SH-SY5Y (cell line): ENCODE measurements around the gene SLX4.

Experiments
- GATA2 ChIP-seq: IDR thresholded peaks from 2 replicates; pipeline ENCODE4 v1.6.1; 2011; ENCODE audit warnings: mild to moderate bottlenecking, low read depth, low read length
- GATA3 ChIP-seq: IDR thresholded peaks from 2 replicates; pipeline ENCODE4 v1.6.1; 2011; ENCODE audit warnings: low read depth, mild to moderate bottlenecking, low read length, moderate library complexity

DNA sequence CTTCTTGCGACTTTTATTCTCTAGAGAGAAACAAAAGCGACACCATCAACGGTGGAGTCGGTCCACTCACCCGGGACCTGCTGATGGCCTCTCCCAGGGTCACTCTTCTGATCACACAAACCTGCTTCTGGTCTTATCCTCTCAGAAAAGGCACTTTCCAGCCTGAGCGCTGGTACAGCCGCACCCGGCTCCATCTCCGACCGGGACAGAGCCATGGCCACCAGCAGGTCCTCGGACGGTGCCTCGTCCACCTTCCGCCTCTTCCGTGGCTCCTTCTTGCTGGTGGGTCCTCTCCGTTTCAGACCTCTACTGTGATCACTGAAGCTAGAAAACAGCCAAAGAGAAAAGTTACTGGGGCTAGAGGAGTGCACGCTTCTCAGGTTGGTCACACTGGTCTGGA lies 13.7 kb downstream of the SLX4 start:
- no peak for TF ChIP-seq GATA3
- TF ChIP-seq GATA2: no peak
